ENCODE results near the gene PFDN1.
"Not testable (repeated sequence)": the region's sequence is repeated elsewhere in the genome, so short reads cannot be mapped to it uniquely, and the experiment has no call there.

The PFDN1 gene

GRCh38 chr5:140213370-140213983, 89.4 kb downstream of the PFDN1 start:
- no peak for DNase-seq (ENCODE audit: low spot score)
- no peak overlapping the region for H3K27ac ChIP-seq
- H3K4me3 ChIP-seq, result no peak overlapping the region
- TF ChIP-seq, protein P1, sequence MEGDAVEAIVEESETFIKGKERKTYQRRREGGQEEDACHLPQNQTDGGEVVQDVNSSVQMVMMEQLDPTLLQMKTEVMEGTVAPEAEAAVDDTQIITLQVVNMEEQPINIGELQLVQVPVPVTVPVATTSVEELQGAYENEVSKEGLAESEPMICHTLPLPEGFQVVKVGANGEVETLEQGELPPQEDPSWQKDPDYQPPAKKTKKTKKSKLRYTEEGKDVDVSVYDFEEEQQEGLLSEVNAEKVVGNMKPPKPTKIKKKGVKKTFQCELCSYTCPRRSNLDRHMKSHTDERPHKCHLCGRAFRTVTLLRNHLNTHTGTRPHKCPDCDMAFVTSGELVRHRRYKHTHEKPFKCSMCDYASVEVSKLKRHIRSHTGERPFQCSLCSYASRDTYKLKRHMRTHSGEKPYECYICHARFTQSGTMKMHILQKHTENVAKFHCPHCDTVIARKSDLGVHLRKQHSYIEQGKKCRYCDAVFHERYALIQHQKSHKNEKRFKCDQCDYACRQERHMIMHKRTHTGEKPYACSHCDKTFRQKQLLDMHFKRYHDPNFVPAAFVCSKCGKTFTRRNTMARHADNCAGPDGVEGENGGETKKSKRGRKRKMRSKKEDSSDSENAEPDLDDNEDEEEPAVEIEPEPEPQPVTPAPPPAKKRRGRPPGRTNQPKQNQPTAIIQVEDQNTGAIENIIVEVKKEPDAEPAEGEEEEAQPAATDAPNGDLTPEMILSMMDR (IDR thresholded peaks at IDR 0.05), result no peak

DNA sequence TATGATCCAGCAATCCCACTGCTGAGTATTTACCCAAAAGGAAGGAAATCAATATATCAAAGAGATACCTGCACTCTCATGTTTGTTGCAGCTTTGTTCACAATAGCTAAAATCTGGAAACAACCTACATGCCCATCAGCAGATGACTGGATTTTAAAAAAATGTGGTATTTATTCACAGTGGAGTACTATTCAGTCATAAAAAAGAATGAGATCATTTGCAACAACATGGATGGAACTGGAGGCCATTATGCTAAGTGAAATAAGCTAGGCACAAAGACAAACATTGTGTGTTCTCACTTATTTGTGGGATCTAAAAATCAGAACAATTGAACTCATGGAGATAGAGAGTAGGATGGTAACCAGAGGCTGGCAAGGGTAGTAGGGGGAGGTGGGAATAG, 94.8 kb downstream of the PFDN1 start:
- H3K4me3 ChIP-seq, result no peak overlapping the region
- TF ChIP-seq, protein P1 (IDR thresholded peaks at IDR 0.05), result no peak
- no peak for DNase-seq (ENCODE audit: low spot score)
- H3K27ac ChIP-seq, result no peak overlapping the region

- TF ChIP-seq, protein P1 (IDR thresholded peaks at IDR 0.05), result no peak
- Histone ChIP-seq H3K27ac (no peak overlapping the region), H3K4me3 (no peak overlapping the region)
- no peak for DNase-seq (ENCODE audit: low spot score)
Measured at GRCh38 chr5:140207250-140207964, 95.5 kb downstream of the PFDN1 start.

GRCh38 chr5:140205952-140206351, 96.9 kb downstream of the PFDN1 start:
- no peak overlapping the region for H3K27ac ChIP-seq
- TF ChIP-seq, protein P1 (IDR thresholded peaks at IDR 0.05), result no peak
- no peak overlapping the region for H3K4me3 ChIP-seq
- no peak for DNase-seq (ENCODE audit: low spot score)

DNA sequence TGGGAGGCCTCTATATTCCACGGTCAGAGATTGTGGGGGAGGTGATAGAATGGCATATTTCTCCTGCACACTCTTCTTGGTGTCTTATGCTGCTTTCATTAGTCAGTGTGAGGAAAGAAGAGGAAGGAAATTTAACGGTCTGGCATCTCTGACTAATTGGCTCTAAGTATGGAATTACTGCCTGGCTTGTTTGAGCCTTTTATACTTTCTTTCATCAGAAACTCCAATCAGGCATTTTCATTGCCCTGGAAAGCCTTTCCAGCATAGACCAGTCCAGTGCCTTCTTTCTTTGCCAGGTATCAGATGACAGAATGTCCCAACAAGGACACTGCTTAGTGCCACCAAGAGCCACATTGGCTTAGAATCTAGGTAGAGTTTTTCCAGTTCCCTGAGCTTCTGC, 97.7 kb downstream of the PFDN1 start:
- no peak for DNase-seq (ENCODE audit: low spot score)
- TF ChIP-seq, protein P1 (IDR thresholded peaks at IDR 0.05), result no peak
- no peak overlapping the region for H3K4me3 ChIP-seq
- H3K27ac ChIP-seq, result no peak overlapping the region

GRCh38 chr5:140202610-140203009, 100.3 kb downstream of the PFDN1 start:
- TF ChIP-seq, protein P1 (IDR thresholded peaks at IDR 0.05), result no peak
- H3K27ac ChIP-seq, result no peak overlapping the region
- DNase-seq (ENCODE audit: low spot score), result no peak
- no peak overlapping the region for H3K4me3 ChIP-seq

DNA sequence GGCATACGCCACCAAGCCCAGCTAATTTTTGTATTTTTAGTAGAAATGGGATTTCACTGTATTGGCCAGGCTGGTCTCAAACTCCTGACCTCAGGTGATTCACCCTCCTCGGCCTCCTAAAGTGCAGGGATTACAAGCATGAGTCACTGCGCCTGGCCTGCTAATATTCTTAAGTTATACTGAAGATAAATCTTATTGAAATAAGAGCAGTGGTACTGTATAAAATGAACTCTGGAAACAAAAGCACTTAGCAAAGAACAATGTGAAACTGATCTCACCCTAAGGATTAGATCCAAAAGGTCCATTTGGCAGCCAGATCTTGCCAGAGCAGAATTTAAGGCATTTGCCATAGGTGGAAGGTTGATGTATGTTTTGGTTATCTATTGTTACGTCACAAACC, 100.8 kb downstream of the PFDN1 start:
- Histone ChIP-seq H3K4me3 (no peak overlapping the region), H3K27ac (no peak overlapping the region)
- DNase-seq (ENCODE audit: low spot score), result no peak
- TF ChIP-seq, protein P1 (IDR thresholded peaks at IDR 0.05), result no peak

- not testable (repeated sequence) for H3K4me3 ChIP-seq; H3K27ac ChIP-seq; DNase-seq (ENCODE audit: low spot score)
Measured at GRCh38 chr5:140198915-140199314, 104.0 kb downstream of the PFDN1 start.
